Fibroblast of peridontal ligament (primary cell): ENCODE data around the gene FXR2.

ENCODE experiments used
- DNase-seq: peaks from one replicate; pipeline ENCODE4 v3.0.0-alpha.2; 2010; ENCODE audit errors: extremely low read depth

The FXR2 gene

DNA sequence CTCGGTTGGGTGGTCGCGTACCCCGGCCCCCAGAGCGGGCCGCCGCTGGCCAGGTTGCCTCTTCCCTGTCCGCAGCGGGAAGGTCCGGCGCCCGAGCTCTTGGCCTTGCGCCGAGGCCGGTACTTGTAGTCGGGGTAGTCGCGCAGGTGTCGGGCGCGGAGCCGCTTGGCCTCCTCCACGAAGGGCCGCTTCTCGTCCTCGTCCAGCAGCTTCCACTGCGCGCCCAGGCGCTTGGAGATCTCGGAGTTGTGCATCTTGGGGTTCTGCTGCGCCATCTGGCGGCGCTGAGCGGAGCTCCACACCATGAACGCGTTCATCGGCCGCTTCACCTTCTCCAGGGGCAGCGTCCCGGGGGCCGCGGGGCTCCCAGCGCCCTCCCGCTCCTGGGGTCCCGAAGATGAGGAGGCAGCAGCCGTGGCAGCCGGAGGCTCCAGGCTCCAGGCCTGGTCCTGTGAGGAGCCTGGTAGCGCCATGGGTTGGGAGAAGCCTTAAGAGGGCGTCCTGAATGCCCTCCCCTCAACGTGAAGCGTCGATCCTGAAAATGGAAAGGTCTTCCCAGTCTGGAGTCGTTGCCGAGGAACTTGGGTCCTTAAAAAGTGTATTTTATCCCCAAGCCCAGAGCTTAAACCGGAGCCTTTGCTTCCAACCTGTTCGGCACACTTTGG lies 25.4 kb downstream of the FXR2 start:
- peak; percentile 88 for DNase-seq

DNA sequence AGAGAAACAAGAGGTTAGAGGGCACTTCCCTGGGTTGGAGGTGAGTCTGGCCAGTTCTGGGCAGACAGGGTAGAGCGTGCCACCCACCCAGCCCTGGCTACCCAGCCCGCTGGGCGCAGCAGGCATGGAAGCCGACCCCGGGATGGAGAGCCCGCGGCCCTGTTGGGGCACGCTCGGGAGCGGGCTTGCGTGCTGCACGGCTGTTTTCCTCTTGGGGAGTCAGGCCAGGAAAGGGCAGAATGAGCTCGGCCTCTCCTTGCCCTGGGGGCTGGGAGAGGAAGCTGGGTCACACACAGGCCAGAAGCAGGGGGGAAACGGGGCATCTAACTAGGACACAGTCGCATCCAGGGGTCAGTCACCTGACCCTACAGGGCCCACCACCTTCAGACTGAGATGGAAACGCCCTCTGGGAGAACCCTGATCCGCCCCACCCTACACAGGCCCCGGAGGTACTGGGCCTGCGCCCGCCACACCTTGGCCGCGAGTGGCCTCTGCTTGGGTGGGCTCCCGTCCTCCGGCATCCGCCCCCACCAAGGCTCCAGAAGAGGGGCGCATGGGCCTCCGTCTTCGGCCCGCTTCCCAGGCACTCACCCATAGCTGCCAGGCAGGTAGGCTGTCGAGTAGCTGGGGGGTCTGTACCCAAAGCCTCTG lies 26.0 kb downstream of the FXR2 start:
- no peak for DNase-seq

DNA sequence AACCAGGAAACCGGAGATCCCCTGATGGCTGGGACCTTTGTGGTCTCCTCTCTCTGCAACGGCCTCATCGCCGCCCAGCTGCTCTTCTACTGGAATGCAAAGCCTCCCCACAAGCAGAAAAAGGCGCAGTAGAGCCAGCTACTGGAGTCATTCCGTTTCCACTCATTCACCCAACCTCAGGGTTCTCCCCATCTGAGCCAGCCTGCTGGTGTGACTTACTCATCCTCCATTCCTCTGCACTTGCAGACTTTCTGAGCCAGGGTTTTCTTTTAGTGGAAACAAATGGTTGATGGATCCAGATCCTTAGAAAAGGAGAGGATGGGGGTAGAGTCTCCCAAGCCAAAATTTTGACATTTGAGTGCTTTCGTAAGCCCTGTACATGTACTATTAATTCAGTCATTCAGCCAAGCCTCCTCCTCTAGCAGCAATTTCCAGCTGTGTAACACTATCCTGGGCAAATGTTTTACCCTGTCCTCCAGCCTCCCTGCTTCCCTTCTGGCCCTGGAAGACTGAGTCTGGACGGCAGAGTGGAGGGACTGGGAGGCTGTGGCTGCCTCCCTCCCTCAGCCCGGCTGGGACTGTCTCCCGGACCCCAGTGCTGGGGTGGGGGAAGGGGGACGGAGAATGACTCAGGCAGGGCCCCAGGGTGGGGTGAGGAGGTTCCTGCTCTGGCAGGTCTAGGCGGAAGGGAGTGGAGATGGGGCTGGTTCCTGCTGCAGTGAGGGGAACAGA lies 27.1 kb downstream of the FXR2 start:
- DNase-seq = peak; percentile 97

DNA sequence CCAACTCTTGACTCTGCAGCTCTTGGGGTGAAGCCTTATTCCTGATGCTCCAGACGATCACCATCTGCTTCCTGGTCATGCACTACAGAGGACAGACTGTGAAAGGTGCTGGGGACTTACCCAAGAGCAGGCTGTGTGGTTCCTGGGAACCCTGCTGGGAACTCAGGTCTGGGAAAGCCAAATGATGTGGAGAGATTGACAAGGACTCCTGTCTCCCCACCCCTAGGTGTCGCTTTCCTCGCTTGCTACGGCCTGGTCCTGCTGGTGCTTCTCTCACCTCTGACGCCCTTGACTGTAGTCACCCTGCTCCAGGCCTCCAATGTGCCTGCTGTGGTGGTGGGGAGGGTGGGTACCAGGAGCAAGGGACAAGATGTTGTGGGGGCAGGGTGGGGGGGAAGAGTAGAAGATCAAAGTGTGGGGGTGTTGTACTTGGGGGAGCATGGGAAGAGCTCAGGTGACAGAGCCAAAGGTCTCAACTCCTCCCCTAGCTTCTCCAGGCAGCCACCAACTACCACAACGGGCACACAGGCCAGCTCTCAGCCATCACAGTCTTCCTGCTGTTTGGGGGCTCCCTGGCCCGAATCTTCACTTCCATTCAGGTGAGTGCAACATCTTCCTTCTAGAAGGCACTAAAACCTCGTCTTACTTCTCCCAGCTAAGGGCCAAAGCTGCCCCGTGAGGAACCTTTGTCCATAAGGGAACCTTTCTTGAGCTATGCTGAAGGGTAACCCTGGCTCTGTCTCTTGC lies 27.9 kb downstream of the FXR2 start:
- DNase-seq = no peak

GRCh38 chr17:7583253-7584109 lies 31.2 kb downstream of the FXR2 start, which contains the start of gene MPDU1:
Gene MPDU1, plus strand, starts transcription at chr17:7583852. Its CDS starts 11 bp downstream, at chr17:7583863.
- peak; percentile 98 for DNase-seq

DNA sequence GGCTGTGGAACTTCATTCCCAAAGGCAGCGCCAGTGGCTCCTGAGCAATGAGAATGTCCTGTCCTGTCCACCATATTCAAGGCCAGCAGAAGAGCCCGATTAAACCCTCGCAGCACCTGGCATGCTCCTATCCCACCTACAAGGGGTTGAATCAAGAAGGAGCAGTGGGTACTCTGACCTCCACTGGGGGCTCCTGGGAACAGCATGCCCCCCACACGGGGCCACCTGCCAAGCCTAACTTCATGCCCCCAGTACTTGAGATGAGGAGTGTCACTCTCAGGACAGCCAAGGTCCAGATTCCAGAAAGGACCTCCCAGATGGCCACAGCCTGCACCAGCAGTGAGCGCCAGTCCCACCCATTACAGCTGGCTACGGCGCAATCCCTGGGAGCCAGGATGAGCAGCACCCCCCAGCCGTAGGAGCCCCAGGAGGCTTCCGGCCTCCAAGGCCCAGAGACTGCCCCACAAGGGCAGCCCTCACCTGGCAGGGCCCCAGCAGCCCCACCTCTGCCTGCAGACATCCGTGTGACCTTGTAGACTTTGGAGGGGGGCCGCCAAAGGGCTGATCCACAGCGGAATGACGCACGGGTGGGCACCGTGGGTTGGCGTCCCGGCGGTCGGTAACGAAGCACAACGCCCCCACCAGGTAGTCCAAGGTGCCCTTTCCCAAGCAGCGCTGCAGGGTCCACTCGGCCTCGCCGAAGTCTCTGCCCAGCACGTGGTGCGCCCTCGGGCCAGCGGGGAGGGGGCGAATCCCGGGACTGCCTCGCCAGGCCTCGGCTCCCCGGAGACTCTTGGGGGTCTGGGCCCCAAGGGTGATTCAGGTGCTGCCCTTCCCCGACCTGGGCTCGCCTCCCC lies 32.1 kb downstream of the FXR2 start:
- no peak for DNase-seq

- no peak for DNase-seq
Observed at GRCh38 chr17:7580604-7581575, 33.8 kb downstream of the FXR2 start.

- no peak for DNase-seq
Observed at GRCh38 chr17:7579834-7580603, 34.7 kb downstream of the FXR2 start.

DNA sequence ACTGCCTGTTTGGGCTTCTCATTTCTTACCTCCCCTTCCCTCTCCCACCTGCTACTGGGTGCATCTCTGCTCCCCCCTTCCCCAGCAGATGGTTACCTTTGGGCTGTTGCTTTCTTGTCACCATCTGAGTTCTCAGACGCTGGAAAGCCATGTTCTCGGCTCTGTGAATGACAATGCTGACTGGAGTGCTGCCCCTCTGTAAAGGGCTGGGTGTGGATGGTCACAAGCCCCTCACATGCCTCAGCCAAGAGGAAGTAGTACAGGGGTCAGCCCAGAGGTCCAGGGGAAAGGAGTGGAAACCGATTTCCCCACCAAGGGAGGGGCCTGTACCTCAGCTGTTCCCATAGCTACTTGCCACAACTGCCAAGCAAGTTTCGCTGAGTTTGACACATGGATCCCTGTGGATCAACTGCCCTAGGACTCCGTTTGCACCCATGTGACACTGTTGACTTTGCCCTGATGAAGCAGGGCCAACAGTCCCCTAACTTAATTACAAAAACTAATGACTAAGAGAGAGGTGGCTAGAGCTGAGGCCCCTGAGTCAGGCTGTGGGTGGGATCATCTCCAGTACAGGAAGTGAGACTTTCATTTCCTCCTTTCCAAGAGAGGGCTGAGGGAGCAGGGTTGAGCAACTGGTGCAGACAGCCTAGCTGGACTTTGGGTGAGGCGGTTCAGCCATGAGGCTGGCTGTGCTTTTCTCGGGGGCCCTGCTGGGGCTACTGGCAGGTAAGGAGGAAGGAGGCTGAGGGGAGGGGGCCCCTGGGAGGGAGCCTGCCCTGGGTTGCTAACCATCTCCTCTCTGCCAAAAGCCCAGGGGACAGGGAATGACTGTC lies 35.5 kb downstream of the FXR2 start, which contains the start of gene CD68:
Gene CD68, plus strand, starts transcription at position 638 of the 833 bp plus-strand sequence. Its CDS starts 40 bp downstream, at position 678.
- DNase-seq = peak; percentile 79

DNA sequence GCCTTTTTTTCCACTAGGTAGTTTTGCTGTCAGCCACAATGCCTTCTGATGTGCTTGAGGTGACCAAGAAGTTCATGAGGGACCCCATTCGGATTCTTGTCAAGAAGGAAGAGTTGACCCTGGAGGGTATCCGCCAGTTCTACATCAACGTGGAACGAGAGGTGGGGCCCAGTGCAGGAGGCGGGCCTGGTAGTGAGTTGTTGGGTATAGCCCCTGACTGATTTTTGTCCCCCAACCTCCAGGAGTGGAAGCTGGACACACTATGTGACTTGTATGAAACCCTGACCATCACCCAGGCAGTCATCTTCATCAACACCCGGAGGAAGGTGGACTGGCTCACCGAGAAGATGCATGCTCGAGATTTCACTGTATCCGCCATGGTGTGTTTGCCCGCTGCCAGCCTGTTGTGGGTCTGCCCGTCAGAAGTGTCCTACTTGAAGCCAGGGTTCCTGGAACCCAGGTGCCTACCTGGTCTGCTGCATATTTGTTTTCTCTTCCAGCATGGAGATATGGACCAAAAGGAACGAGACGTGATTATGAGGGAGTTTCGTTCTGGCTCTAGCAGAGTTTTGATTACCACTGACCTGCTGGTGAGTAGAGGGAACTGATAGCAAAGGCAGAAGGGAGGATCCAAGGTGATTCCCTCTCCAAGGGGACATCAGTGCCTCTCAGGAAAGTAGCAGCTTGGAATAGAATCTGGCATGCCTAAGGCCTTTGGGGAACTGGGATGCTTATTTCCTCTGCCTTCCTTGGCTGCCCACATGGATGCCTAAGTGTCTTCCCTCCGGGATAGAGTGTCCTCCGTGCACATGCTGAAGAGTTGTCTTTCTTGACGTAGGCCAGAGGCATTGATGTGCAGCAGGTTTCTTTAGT lies 37.1 kb downstream of the FXR2 start:
- no peak for DNase-seq

- DNase-seq = no peak
Observed at GRCh38 chr17:7576432-7576937, 38.2 kb downstream of the FXR2 start.

GRCh38 chr17:7575959-7576358 lies 38.7 kb downstream of the FXR2 start:
- no peak for DNase-seq

DNA sequence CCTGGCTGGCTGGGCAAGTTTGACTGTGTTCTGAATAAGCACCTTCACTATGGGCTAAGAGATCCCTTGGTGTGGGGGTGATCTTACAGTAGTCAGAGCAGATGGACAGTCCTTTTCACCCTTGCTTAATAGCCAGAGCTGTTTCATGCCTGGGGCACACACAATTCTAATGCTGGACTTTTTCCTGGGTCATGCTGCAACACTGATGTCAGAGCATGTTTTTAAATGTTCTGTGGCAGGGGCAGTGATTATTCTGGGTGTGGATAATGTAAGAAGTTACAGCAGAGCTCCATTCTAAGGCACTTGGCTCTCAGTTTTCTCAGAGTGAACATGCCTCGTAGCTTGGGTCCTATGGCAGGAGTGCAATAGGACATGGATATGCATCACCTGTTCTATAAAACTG lies 39.2 kb downstream of the FXR2 start:
- no peak for DNase-seq

- DNase-seq = peak; percentile 30
Observed at GRCh38 chr17:7574176-7574953, 40.3 kb downstream of the FXR2 start.
